Measurements from ENCODE around the gene UBTD1.

DNA sequence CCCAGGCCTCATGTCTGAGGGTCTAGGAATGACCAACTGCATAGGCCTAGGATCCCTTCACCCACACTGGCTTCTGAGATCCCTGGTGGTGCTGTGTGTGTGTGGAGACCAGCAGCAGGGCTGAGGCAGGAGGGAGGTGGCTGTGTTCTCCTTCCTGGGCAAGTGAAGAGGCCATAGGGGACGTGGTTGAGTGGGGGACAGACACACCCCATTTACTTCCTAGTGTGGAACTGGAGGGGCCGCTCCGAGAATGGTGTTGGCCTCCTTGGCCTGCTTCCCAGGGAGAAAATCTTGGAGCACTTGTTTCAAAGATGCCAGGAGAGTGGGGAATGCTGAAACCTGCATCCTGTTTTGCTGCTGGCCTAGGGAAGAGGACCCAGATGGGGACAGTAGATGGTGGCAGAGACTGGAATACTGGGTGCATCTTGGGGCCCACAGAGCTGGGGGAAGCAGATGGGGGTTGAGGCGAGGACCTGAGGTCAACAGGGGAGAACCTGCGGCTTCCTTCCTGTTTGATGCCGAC is 19.1 kb downstream of the UBTD1 start:
- TF ChIP-seq, protein P1, sequence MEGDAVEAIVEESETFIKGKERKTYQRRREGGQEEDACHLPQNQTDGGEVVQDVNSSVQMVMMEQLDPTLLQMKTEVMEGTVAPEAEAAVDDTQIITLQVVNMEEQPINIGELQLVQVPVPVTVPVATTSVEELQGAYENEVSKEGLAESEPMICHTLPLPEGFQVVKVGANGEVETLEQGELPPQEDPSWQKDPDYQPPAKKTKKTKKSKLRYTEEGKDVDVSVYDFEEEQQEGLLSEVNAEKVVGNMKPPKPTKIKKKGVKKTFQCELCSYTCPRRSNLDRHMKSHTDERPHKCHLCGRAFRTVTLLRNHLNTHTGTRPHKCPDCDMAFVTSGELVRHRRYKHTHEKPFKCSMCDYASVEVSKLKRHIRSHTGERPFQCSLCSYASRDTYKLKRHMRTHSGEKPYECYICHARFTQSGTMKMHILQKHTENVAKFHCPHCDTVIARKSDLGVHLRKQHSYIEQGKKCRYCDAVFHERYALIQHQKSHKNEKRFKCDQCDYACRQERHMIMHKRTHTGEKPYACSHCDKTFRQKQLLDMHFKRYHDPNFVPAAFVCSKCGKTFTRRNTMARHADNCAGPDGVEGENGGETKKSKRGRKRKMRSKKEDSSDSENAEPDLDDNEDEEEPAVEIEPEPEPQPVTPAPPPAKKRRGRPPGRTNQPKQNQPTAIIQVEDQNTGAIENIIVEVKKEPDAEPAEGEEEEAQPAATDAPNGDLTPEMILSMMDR (IDR thresholded peaks at IDR 0.05; ENCODE audit: insufficient read depth, low read length, poor library complexity, severe bottlenecking) = no peak
- no peak for TF ChIP-seq EZH2phosphoT487 (conservative IDR thresholded peaks at IDR 0.05; ENCODE audit: low read length)

Measured in SU-DHL-6 (cell line).